ENCODE results near the gene TM2D3. TPM values are rescaled to one million over a fixed set of nuclear protein-coding genes. Genes with fewer than 3 reads are reported as not detected.

The TM2D3 gene, protein sequence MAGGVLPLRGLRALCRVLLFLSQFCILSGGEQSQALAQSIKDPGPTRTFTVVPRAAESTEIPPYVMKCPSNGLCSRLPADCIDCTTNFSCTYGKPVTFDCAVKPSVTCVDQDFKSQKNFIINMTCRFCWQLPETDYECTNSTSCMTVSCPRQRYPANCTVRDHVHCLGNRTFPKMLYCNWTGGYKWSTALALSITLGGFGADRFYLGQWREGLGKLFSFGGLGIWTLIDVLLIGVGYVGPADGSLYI
- total RNA-seq = 10 to 100 TPM; 42.7 to 45.8 TPM

DNA sequence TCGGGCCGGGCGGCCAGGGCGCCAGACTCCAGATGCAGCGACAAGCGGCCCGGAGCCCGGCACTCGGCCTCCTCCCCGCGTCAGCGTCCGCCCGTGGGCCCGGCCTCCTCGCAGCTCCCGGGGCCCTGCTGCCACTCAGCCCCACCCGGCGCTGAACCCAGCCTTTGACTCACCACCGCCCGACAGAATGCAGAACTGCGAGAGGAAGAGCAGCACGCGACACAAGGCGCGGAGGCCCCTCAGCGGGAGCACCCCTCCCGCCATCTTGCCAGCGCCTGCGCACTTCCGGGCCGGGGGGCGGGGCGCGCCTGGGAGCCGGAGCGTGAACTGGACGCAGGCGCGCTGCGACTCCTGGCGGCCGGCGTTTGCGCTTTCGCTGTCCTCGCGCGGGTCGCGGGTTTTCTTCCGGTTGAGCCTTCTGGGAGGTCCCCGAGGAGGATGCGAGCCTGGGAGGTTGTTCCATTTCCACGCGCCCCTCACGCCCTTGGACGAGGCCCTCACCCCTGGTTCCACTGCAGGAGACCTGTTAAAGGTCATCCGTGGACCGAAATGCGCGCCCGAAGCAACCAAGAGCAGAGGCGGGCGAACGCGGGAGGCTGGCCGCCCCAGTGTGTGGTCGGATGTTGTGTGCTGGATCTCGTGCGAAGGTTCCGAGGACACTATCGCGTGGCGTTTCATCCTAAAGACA lies at the start of gene TM2D3:
Gene TM2D3 (minus strand): TSS at position 284 of the 688 bp plus-strand sequence. CDS start 20 bp downstream, at position 264.
- Mint-ChIP-seq H3K27me3 (no peaks in the 10 kb centered on the region), H3K4me1 (peaks cover 25% of the 10 kb centered on the region), H3K36me3 (peaks cover 7% of the 10 kb centered on the region), H3K9me3 (no peaks in the 10 kb centered on the region), H3K4me3 (peak within 1 kb of the TSS; percentile 87), H3K27ac (peak within 1 kb of the TSS; percentile 93)
- POLR2A ChIA-PET = interaction anchor here (0.8 to 1.7 kb wide), 5 partner anchors 10 to 434 kb away, joined by 3 to 12 read pairs (median 4); partner anchors contain the start of gene SNRPA1
- peak; percentile 99 for DNase-seq
- ATAC-seq (ENCODE audit: low read depth) = peak; percentile 90

DNA sequence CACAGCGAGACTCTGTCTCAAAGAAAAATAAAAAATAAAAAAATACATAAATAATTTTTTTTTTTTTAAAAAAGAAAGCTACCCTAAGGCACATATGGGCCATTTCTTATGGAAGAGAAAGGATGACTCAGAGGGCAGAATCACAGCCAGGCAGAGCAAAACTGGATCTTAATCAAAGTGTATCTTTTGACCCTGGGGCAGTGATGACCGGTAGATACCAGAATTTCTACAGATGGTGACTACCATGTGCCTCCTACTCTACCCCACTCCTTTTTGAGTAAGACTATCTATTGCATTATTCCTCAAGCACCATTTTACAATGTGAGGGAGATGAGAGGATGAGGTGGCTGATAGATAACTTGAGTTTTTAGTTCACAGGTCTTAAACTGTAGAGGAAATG lies 46.1 kb upstream of the TM2D3 start:
- Mint-ChIP-seq H3K36me3 (peaks cover 50% of the 10 kb centered on the region), H3K27me3 (no peaks in the 10 kb centered on the region), H3K4me1 (peaks cover 14% of the 10 kb centered on the region), H3K9me3 (no peaks in the 10 kb centered on the region), H3K27ac (no peak overlapping the region), H3K4me3 (no peak overlapping the region)
- POLR2A ChIA-PET = no interaction called here
- no peak for DNase-seq
- ATAC-seq (ENCODE audit: low read depth) = no peak

DNA sequence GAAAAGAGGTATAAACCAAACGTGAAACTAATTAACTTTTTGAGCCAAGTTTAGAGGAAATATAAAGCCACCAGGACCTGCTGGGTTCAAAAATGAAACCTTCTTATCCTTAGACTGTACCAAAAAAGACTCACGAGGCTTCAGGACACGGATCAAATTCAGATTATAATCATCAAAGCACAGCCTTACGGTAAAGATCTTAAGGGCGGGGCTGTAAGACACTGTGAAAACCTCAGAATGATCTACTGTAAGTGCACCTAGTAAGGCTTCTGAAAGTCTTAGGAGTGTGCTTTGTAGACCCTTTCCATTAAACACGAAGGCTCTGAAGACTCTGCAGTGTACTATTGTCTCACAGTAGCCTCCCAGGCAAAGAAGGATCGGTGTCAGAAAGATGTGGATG lies 45.3 kb upstream of the TM2D3 start:
- no peaks in the 10 kb centered on the region for H3K9me3 Mint-ChIP-seq
- H3K27ac Mint-ChIP-seq = peak overlapping the region; percentile 66
- peaks cover 21% of the 10 kb centered on the region for H3K4me1 Mint-ChIP-seq
- DNase-seq = no peak
- H3K27me3 Mint-ChIP-seq = no peaks in the 10 kb centered on the region
- POLR2A ChIA-PET = no interaction called here
- ATAC-seq (ENCODE audit: low read depth) = peak; percentile 61
- H3K36me3 Mint-ChIP-seq = peaks cover 57% of the 10 kb centered on the region
- peak overlapping the region; percentile 51 for H3K4me3 Mint-ChIP-seq

DNA sequence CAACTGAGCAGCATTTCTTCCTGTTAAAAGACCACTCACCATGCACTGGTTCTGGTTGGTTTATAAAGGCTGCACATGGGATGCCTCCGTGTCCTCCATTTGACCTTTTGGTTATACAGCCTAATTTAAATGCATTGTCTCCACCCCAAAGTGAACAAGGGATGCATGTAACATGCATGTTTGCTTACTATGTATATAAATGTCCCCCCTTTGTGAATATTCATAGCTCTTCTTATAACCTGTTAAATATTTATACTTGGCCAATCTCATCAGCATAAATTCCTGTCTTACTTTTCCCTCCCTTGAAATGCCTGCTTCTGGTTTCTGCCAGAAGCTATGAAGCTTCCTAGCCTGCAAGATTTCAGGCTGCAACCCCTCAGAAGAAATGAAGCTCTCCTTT lies 44.6 kb upstream of the TM2D3 start:
- Mint-ChIP-seq H3K27me3 (no peaks in the 10 kb centered on the region), H3K36me3 (peaks cover 55% of the 10 kb centered on the region), H3K4me1 (peaks cover 22% of the 10 kb centered on the region), H3K9me3 (no peaks in the 10 kb centered on the region), H3K4me3 (no peak overlapping the region), H3K27ac (peak overlapping the region; percentile 30)
- POLR2A ChIA-PET = no interaction called here
- DNase-seq (no peak), ATAC-seq (ENCODE audit: low read depth) (no peak)

DNA sequence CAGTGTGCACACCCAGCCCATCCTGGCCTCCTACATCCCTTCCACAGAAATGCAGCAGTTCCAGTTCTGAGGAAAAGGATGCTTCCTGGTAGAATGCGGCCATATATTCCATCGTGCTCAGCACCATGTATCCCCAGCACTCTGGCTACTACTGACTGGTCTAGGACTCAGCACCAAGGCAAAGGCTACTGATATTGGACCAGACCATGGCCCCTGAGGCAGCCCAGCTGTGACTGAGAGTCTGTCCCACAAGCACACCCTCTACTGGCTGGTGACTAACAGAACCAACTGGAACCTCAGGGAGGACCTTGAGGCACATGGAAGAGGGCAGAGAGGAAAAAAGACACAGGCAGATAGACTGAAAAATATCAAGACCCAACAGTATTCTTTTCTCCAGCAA lies 42.1 kb upstream of the TM2D3 start:
- Mint-ChIP-seq H3K27ac (no peak overlapping the region), H3K4me1 (peaks cover 22% of the 10 kb centered on the region), H3K27me3 (no peaks in the 10 kb centered on the region), H3K9me3 (no peaks in the 10 kb centered on the region), H3K4me3 (no peak overlapping the region), H3K36me3 (peaks cover 45% of the 10 kb centered on the region)
- DNase-seq (no peak), ATAC-seq (ENCODE audit: low read depth) (no peak)
- POLR2A ChIA-PET = no interaction called here

DNA sequence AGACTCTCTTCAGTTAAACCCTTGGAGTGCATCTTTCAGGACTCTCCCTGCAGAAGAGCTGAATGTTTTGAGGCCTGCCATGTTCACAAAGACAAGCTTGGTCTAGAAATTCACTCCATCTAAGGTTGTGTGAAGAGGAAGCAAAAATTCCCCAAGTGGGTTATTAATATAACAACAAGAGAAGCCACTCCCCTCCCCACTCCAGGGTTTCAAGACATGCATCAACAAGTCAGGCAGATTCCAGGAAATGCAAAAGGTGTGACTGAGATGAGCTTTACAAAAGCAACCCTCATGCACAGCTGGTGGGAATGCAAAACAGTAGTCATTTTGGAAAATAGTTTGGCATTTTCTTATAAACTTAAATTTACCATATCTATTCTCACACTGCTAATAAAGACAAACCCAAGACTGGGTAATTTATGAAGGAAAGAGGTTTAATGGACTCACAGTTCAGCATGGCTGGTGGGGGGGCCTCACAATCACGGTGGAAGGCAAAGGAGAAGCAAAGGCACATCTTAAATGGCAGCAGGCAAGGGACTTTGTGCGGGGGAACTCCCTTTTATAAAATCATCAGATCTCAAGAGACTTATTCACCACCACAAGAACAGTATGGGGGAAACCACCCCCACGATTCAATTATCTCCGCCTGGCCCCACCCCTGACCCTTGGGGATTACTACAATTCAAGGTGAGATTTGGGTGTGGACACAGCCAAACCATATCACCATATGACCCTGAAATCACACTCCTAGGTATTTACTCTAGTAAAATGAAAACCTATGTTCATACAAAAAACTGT lies 40.8 kb upstream of the TM2D3 start:
- Mint-ChIP-seq H3K9me3 (no peaks in the 10 kb centered on the region), H3K4me1 (peaks cover 22% of the 10 kb centered on the region), H3K36me3 (peaks cover 40% of the 10 kb centered on the region), H3K4me3 (no peak overlapping the region), H3K27me3 (no peaks in the 10 kb centered on the region), H3K27ac (peak overlapping the region; percentile 45)
- DNase-seq (no peak), ATAC-seq (ENCODE audit: low read depth) (no peak)
- POLR2A ChIA-PET = no interaction called here

DNA sequence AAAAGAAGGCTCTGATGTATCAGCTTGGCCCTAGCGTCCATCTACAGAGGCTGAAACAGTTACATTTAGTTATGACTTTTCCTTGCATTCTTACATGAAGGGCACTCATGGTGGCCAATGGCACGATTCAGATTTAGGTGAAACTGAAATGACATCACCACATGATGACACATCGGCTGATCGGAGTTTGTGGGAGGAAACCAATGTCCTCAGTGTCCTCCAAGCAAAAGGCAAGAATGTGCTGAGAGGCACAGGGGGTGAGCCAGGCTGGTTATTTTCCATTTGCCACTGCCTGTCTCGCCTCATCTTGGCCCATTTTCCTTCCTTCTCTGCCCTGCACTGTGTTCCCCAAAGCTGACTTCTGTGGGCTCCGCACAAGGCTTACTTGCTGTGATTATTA lies 37.7 kb upstream of the TM2D3 start:
- H3K27ac Mint-ChIP-seq = no peak overlapping the region
- DNase-seq (no peak), ATAC-seq (ENCODE audit: low read depth) (no peak)
- H3K9me3 Mint-ChIP-seq = no peaks in the 10 kb centered on the region
- H3K4me3 Mint-ChIP-seq = no peak overlapping the region
- peaks cover 25% of the 10 kb centered on the region for H3K36me3 Mint-ChIP-seq
- POLR2A ChIA-PET = no interaction called here
- peaks cover 11% of the 10 kb centered on the region for H3K4me1 Mint-ChIP-seq
- no peaks in the 10 kb centered on the region for H3K27me3 Mint-ChIP-seq

DNA sequence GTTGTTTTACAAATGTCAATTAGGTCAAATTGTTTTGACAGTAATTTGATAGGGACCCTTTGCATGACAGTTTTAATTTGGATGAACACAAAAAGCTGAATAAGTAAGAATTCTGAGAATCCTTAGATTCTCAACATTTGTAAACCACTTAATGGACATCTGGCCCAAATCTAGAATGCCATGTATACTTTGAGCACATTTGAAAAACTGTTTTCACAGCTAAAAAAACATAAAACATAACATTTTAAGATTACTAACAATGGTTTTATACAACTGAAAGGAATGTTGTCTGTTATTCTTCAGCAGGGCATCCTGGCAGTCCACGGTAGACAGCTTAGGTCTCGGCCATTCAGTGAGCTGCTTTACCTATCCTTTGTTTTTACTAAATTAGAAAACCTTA lies 34.5 kb upstream of the TM2D3 start:
- H3K27ac Mint-ChIP-seq = no peak overlapping the region
- no peak overlapping the region for H3K4me3 Mint-ChIP-seq
- POLR2A ChIA-PET = interaction anchor here (1.2 kb wide), 1 partner anchor 11 kb away, joined by 3 read pairs; no protein-coding TSS in a partner anchor
- H3K36me3 Mint-ChIP-seq = peaks cover 8% of the 10 kb centered on the region
- no peaks in the 10 kb centered on the region for H3K9me3 Mint-ChIP-seq
- DNase-seq (no peak), ATAC-seq (ENCODE audit: low read depth) (no peak)
- no peaks in the 10 kb centered on the region for H3K27me3 Mint-ChIP-seq
- no peaks in the 10 kb centered on the region for H3K4me1 Mint-ChIP-seq

DNA sequence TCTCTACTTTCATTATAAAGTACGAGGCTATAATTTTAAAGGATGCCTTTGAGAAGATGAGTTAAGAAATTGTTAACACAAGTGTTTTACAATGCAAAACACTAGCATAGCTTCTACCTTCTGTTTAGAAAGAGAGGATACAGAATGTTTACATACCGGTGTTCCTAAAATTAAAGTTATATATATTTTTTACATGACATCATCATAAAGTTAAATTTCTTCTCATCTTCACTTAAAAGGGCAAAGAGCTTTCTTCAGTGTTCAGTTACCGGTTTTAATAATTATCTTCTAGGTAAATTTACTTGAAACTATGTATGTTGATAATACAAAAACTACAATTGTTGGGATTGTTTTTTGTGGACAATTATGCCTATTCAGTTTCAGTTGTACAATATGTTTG lies 32.7 kb upstream of the TM2D3 start:
- Mint-ChIP-seq H3K4me1 (no peaks in the 10 kb centered on the region), H3K27me3 (no peaks in the 10 kb centered on the region), H3K36me3 (peaks cover 12% of the 10 kb centered on the region), H3K4me3 (no peak overlapping the region), H3K9me3 (no peaks in the 10 kb centered on the region), H3K27ac (no peak overlapping the region)
- DNase-seq (no peak), ATAC-seq (ENCODE audit: low read depth) (no peak)
- POLR2A ChIA-PET = no interaction called here

DNA sequence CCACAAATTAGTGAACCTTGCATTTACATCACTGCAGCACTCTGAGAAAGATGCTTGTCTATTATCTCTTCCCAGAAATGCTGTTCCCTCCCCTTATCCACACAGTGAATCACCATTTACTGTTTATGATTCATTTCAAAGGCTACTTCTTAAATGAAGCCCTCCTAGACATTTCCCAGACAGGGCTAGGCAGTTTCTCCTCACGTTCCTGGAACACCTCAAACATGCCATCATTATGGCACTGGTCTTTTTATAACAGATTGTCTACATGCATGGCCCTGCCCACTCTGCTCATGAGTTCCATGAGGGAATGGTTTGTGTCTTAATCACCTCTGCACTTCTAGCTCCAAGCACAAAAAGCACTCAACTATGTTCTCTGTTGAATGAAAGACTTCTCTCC lies 32.2 kb upstream of the TM2D3 start:
- no peak overlapping the region for H3K27ac Mint-ChIP-seq
- POLR2A ChIA-PET = no interaction called here
- DNase-seq (no peak), ATAC-seq (ENCODE audit: low read depth) (no peak)
- H3K36me3 Mint-ChIP-seq = peaks cover 14% of the 10 kb centered on the region
- no peaks in the 10 kb centered on the region for H3K27me3 Mint-ChIP-seq
- H3K4me3 Mint-ChIP-seq = no peak overlapping the region
- no peaks in the 10 kb centered on the region for H3K9me3 Mint-ChIP-seq
- no peaks in the 10 kb centered on the region for H3K4me1 Mint-ChIP-seq

DNA sequence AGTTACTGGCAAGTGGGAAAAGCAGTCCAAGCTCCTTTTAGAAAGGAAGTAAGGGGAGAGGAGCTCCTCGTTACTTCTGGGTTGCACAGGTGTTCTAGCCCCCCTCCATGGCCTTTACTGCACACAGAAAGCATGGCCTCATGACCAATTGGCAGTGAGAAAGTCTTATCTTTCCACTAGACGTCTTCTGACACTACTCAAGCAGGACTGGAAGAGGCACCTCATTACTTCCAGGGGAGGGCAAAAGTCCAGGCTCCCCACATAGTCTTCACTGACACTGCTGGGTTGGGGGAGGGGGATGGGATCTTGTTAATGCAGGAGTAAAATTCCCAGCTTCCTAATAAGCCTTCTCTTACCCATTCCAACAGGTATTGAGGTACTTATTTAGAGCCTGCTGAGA lies 27.6 kb upstream of the TM2D3 start:
- ATAC-seq (ENCODE audit: low read depth) = no peak
- no peaks in the 10 kb centered on the region for H3K4me1 Mint-ChIP-seq
- no peaks in the 10 kb centered on the region for H3K27me3 Mint-ChIP-seq
- no peak for DNase-seq
- POLR2A ChIA-PET = no interaction called here
- H3K36me3 Mint-ChIP-seq = peaks cover 19% of the 10 kb centered on the region
- no peak overlapping the region for H3K27ac Mint-ChIP-seq
- no peaks in the 10 kb centered on the region for H3K9me3 Mint-ChIP-seq
- no peak overlapping the region for H3K4me3 Mint-ChIP-seq

DNA sequence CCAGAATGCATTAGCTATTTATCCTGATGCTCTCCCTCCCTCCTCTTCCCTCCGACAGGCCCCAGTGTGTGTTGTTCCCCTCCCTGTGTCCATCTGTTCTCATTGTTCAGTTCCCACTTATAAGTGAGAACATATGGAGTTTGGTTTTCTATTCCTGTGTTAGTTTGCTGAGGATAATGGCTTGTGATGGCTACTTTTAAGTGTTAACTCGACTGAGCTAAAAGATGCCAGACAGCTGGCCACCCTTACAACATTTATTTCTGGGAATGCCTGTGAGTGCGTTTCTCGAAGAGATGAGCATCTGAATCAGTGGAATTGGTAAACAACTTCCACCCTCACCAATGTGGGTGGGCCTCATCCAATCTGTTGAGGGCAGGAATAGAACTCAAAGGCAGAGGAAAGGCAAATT lies 24.7 kb upstream of the TM2D3 start:
- Mint-ChIP-seq H3K27me3 (no peaks in the 10 kb centered on the region), H3K4me1 (peaks cover 2% of the 10 kb centered on the region), H3K36me3 (peaks cover 20% of the 10 kb centered on the region), H3K9me3 (no peaks in the 10 kb centered on the region), H3K27ac (no peak overlapping the region), H3K4me3 (no peak overlapping the region)
- POLR2A ChIA-PET = no interaction called here
- ATAC-seq (ENCODE audit: low read depth) (no peak), DNase-seq (no peak)

DNA sequence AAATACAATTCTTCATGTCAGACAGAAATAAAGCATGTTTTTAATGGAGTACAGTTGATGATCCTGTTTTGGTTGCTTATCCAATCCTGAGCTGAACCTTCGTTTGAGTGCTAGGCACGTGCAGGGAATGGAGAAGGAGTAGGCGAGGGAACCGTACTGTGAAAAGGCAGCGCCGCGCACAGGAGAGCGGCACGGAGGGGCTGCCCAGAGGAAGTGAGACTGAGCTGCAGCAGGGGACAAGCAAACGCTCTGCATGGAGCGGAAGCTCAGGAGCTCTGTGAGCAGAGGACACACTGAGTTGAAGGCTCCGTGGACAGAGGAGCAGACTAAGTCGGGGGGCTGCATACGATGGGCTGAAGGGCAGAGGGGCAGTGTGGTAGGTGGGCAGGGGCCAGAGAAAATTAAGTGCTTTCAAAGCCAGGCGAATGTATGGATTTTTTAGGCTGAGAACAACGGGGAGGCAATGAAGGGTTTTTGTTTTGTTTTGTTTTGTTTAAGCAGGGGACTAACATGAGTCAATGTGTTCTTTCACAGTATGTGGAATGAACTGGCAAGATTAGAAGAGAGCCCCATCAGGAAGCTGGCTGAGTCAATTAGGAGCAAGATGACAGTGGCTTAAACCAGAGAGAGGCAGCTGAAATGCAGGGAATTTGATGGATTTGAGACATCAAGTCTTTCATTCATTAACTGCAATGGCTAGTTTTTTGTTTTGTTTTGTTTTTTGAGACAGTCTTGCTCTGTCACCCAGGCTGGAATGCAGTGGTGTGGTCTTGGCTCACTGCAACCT lies 23.8 kb upstream of the TM2D3 start:
- ATAC-seq (ENCODE audit: low read depth) (no peak), DNase-seq (no peak)
- H3K36me3 Mint-ChIP-seq = peaks cover 17% of the 10 kb centered on the region
- H3K27ac Mint-ChIP-seq = no peak overlapping the region
- H3K4me3 Mint-ChIP-seq = no peak overlapping the region
- no peaks in the 10 kb centered on the region for H3K27me3 Mint-ChIP-seq
- no peaks in the 10 kb centered on the region for H3K9me3 Mint-ChIP-seq
- POLR2A ChIA-PET = interaction anchor here (1.1 kb wide), 1 partner anchor 11 kb away, joined by 3 read pairs; no protein-coding TSS in a partner anchor
- peaks cover 2% of the 10 kb centered on the region for H3K4me1 Mint-ChIP-seq

Measured in activated naive CD8-positive, alpha-beta T cell treated with anti-CD3 and anti-CD28 coated beads, Interleukin-2, amount 10 ng/mL, durations not matched to agents 7 days and 5 days (primary cell).